Uterus (tissue), 4 donors: Measurements from ENCODE around the gene MTNR1A. TPM values are rescaled to one million over a fixed set of nuclear protein-coding genes. Genes with fewer than 3 reads are reported as not detected.

Experiments
- DNase-seq, 2 donors: peaks; one replicate each; pipeline ENCODE4 v3.0.0-alpha.2; 2019 to 2020
- H3K27ac ChIP-seq, 2 donors: fragments of 200-600 bp; sonication (generic); 1 replicate in 1 of 2; 2 replicates in 1 of 2; pipeline ENCODE4 v1.5.1; 2016 to 2018
- H3K27me3 ChIP-seq, 2 donors: fragments of 200-600 bp; sonication (generic); one replicate each; pipeline ENCODE4 v1.5.1; 2018 to 2019; ENCODE audit warnings: control low read depth in 1 of 2
- H3K36me3 ChIP-seq, 2 donors: fragments of 200-600 bp; sonication (generic); one replicate each; pipeline ENCODE4 v1.5.1; 2019; ENCODE audit warnings: control low read depth in 1 of 2
- H3K4me1 ChIP-seq, 2 donors: fragments of 200-600 bp; sonication (generic); one replicate each; pipeline ENCODE4 v1.5.1; 2018 to 2019; ENCODE audit warnings: control low read depth in 1 of 2
- H3K4me3 ChIP-seq, 2 donors: fragments of 200-600 bp; sonication (generic); 1 replicate in 1 of 2; 2 replicates in 1 of 2; pipeline ENCODE4 v1.5.1; 2018 to 2019; ENCODE audit warnings: mild to moderate bottlenecking in 1 of 2
- H3K9me3 ChIP-seq, 2 donors: fragments of 200-600 bp; sonication (generic); one replicate each; pipeline ENCODE4 v1.5.1; 2019; ENCODE audit warnings: control low read depth in 1 of 2
- POLR2A ChIP-seq, 2 donors: fragments of 450-650 bp; IDR thresholded peaks; one replicate each; pipeline ENCODE4 v1.6.1; 2016; ENCODE audit warnings: antibody characterized with exemption in 2 of 2, mild to moderate bottlenecking in 1 of 2, moderate library complexity in 1 of 2
- intact Hi-C: fragments of 100-400 bp; cut with DNase I; formaldehyde crosslinking; loops from one replicate; pipeline ENCODE4 v1.15.1; 2023; ENCODE audit warnings: low total_unique reads
- small RNA-seq: library from RNA; depleted of rRNA; stranded (forward); fragments of <200 nt; gene quantifications from one replicate; pipeline ENCODE3, GENCODE V24; 2016
- total RNA-seq, 4 donors: library from RNA; depleted of rRNA in 3 of 4; stranded (reverse); fragments of >200 nt in 3 of 4; gene quantifications; one replicate each; pipeline versions ENCODE4 v1.1.0 to v1.2.4, GENCODE V29; 2014 to 2023
- TF ChIP-seq, protein P1 (sequence below), 4 experiments: fragments of 200-600 bp in 2 of 4; fragments of 450-650 bp in 2 of 4; sonication (generic) in 2 of 4; IDR thresholded peaks; one replicate each; pipeline ENCODE4 v1.5.1; 2016 to 2019; ENCODE audit warnings: antibody characterized with exemption in 4 of 4, mild to moderate bottlenecking in 2 of 4, moderate library complexity in 1 of 4
- donor health status: DM: yes; HTN: yes; CAD: no.

MTNR1A gene
- total RNA-seq, 4 donors from 2014 or later, result 1.2 TPM; not detected in 3

DNA sequence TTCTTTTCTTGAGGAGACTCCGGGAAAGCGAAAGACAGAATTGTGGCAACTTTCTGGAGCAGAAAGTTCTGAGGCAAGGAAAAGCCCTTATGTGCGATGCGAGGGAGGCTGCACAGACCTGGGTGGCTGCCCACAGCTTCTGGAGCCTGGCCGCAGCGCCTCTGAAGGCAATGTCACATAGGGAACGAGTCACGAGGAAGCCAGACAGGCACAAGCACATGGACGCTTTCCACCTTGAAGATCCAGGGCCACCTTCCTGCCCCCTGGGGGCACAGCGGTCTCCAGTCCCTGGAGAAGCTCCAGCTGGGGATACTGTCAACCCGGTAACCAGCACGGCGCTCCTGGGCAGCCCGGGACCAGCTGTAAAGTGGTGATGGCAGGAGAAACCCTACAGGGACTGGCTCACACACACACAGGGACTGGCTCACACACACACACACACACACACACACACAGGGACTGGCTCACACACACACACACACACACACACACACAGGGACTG is 69.8 kb downstream of the MTNR1A start:
- TF ChIP-seq POLR2A (IDR thresholded peaks at IDR 0.05), result no peak
- TF ChIP-seq, protein P1, sequence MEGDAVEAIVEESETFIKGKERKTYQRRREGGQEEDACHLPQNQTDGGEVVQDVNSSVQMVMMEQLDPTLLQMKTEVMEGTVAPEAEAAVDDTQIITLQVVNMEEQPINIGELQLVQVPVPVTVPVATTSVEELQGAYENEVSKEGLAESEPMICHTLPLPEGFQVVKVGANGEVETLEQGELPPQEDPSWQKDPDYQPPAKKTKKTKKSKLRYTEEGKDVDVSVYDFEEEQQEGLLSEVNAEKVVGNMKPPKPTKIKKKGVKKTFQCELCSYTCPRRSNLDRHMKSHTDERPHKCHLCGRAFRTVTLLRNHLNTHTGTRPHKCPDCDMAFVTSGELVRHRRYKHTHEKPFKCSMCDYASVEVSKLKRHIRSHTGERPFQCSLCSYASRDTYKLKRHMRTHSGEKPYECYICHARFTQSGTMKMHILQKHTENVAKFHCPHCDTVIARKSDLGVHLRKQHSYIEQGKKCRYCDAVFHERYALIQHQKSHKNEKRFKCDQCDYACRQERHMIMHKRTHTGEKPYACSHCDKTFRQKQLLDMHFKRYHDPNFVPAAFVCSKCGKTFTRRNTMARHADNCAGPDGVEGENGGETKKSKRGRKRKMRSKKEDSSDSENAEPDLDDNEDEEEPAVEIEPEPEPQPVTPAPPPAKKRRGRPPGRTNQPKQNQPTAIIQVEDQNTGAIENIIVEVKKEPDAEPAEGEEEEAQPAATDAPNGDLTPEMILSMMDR (IDR thresholded peaks at IDR 0.05), result no peak
- H3K4me1 ChIP-seq, result no peaks in the 10 kb centered on the region
- H3K36me3 ChIP-seq, result no peaks in the 10 kb centered on the region
- peak overlapping the region; percentile 19 to 23 for H3K4me3 ChIP-seq
- intact Hi-C loops, result no loop called here
- no peaks in the 10 kb centered on the region for H3K27me3 ChIP-seq
- DNase-seq, result peak in 1 of 2 donors; percentile 17
- H3K27ac ChIP-seq, result no peak overlapping the region
- no peaks in the 10 kb centered on the region for H3K9me3 ChIP-seq

- Histone ChIP-seq H3K4me3 (peak overlapping the region; percentile 19 to 23), H3K4me1 (no peaks in the 10 kb centered on the region), H3K36me3 (no peaks in the 10 kb centered on the region), H3K27me3 (no peaks in the 10 kb centered on the region), H3K27ac (no peak overlapping the region), H3K9me3 (no peaks in the 10 kb centered on the region)
- intact Hi-C loops, result no loop called here
- DNase-seq, result no peak
- TF ChIP-seq POLR2A (IDR thresholded peaks at IDR 0.05), result no peak
- TF ChIP-seq, protein P1 (IDR thresholded peaks at IDR 0.05), result no peak
Measured at GRCh38 chr4:186485150-186485549, 70.2 kb downstream of the MTNR1A start.

- no peaks in the 10 kb centered on the region for H3K36me3 ChIP-seq
- H3K4me1 ChIP-seq, result no peaks in the 10 kb centered on the region
- no peaks in the 10 kb centered on the region for H3K9me3 ChIP-seq
- no peak overlapping the region for H3K4me3 ChIP-seq
- no peak for DNase-seq
- intact Hi-C loops, result no loop called here
- TF ChIP-seq POLR2A (IDR thresholded peaks at IDR 0.05), result no peak
- TF ChIP-seq, protein P1 (IDR thresholded peaks at IDR 0.05), result no peak
- H3K27ac ChIP-seq, result no peak overlapping the region
- no peaks in the 10 kb centered on the region for H3K27me3 ChIP-seq
Measured at GRCh38 chr4:186483656-186484055, 71.7 kb downstream of the MTNR1A start.

Small RNAs within 50 kb of the gene (small RNA-seq; reads per million reads assigned to genes)
- gene RNU6-1055P, result not detected

Other genes with a start within 250 kb of the MTNR1A start
- 100 to 1,000 TPM in 1 of 4 donors, 10 to 100 TPM in 3; 11.5 to 245 (median 52.5) TPM for gene FAT1, start 168.3 kb upstream of the MTNR1A start, total RNA-seq